ENCODE data around the gene NOL7. TPM values are rescaled to one million over a fixed set of nuclear protein-coding genes. Genes with fewer than 3 reads are reported as not detected.

Gene NOL7
- total RNA-seq, 1 donor from 2014 or later: 79.5 TPM

DNA sequence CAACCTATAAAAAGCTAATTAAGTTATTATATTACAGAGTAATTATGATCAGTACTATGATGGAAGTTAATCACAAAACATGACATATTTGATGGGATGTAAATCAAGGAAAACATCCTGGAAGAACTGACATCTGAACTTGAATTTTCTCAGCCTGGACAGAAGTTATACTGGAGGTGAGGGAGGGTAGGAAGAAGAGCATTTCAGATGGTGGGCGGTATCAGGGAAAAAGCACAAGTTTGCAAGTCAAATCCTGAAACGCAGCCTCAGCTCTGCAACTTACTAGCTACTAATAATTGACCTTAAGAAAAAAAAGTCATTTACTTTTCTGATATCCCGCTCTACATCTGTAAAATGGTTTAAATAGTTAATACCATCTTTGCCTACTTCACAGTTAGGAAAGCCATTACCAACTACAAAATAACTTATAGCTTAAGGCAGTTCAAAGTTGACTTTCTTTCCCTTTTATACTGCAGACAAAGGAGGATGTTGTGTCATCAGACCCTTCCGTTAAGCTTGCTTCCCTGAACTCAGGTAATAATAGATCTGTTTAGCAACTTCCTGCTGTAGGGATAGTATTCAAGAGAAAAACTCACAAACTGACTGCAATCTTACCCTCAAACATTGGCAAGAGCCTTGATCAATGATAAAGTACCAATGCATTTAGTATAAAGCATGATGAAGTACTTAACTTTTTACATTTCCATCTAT, 21.0 kb downstream of the NOL7 start:
- Histone ChIP-seq H3K79me2 (ENCODE audit: low read depth) (no peaks in the 10 kb centered on the region), H3K9me3 (ENCODE audit: low read depth) (no peaks in the 10 kb centered on the region), H3F3A (ENCODE audit: low read depth) (no peaks in the 10 kb centered on the region), H3K36me3 (peaks cover 28% of the 10 kb centered on the region), H3K4me2 (no peak overlapping the region), H2AFZ (replicated peaks) (no peak overlapping the region), H3K9ac (no peak overlapping the region), H3K27me3 (no peaks in the 10 kb centered on the region), H3K4me1 (no peaks in the 10 kb centered on the region), H4K20me1 (ENCODE audit: low read depth) (no peaks in the 10 kb centered on the region), H3K27ac (no peak overlapping the region), H3K4me3 (no peak overlapping the region)
- no peak overlapping the region for H3K27ac Mint-ChIP-seq
- H3K36me3 Mint-ChIP-seq: peaks cover 30% of the 10 kb centered on the region
- no peak for DNase-seq (ENCODE audit: low spot score)
- H3K27me3 Mint-ChIP-seq (ENCODE audit: insufficient read depth, low read depth): no peaks in the 10 kb centered on the region
- H3K4me3 Mint-ChIP-seq: no peak overlapping the region
- no peaks in the 10 kb centered on the region for H3K4me1 Mint-ChIP-seq
- TF ChIP-seq, protein P1, sequence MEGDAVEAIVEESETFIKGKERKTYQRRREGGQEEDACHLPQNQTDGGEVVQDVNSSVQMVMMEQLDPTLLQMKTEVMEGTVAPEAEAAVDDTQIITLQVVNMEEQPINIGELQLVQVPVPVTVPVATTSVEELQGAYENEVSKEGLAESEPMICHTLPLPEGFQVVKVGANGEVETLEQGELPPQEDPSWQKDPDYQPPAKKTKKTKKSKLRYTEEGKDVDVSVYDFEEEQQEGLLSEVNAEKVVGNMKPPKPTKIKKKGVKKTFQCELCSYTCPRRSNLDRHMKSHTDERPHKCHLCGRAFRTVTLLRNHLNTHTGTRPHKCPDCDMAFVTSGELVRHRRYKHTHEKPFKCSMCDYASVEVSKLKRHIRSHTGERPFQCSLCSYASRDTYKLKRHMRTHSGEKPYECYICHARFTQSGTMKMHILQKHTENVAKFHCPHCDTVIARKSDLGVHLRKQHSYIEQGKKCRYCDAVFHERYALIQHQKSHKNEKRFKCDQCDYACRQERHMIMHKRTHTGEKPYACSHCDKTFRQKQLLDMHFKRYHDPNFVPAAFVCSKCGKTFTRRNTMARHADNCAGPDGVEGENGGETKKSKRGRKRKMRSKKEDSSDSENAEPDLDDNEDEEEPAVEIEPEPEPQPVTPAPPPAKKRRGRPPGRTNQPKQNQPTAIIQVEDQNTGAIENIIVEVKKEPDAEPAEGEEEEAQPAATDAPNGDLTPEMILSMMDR (IDR thresholded peaks at IDR 0.05): no peak
- no peak for TF ChIP-seq EZH2phosphoT487 (IDR thresholded peaks at IDR 0.05)
- no peak for TF ChIP-seq EZH2 (IDR thresholded peaks at IDR 0.05)
- no peaks in the 10 kb centered on the region for H3K9me3 Mint-ChIP-seq

DNA sequence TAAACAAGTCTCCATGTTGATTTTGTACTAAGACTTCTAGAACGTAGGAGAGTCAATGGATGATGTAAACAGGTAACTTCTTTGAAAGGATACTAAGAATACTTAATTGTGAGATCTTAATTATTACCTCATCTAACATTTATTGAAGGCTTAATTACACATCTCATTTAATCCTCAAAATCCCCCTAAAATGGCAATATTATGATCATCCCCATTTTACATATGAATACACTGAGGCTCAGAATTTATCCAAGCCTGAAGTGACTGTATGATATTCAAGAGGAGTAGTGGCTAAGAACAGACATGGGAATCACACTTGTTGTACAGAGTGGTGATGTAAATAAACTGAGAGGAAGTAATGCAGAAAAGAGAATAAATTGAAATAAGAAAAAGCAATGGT, 22.9 kb downstream of the NOL7 start:
- Histone ChIP-seq H3K9ac (no peak overlapping the region), H3F3A (ENCODE audit: low read depth) (no peaks in the 10 kb centered on the region), H3K4me3 (no peak overlapping the region), H3K79me2 (ENCODE audit: low read depth) (no peaks in the 10 kb centered on the region), H3K9me3 (ENCODE audit: low read depth) (no peaks in the 10 kb centered on the region), H4K20me1 (ENCODE audit: low read depth) (peaks cover 4% of the 10 kb centered on the region), H3K36me3 (peaks cover 33% of the 10 kb centered on the region), H3K4me2 (no peak overlapping the region), H3K4me1 (no peaks in the 10 kb centered on the region), H3K27me3 (no peaks in the 10 kb centered on the region), H3K27ac (no peak overlapping the region), H2AFZ (replicated peaks) (no peak overlapping the region)
- Mint-ChIP-seq H3K27ac (no peak overlapping the region), H3K27me3 (ENCODE audit: insufficient read depth, low read depth) (no peaks in the 10 kb centered on the region), H3K4me1 (no peaks in the 10 kb centered on the region), H3K36me3 (peaks cover 20% of the 10 kb centered on the region), H3K9me3 (no peaks in the 10 kb centered on the region), H3K4me3 (no peak overlapping the region)
- TF ChIP-seq EZH2 (IDR thresholded peaks at IDR 0.05) (no peak), EZH2phosphoT487 (IDR thresholded peaks at IDR 0.05) (no peak)
- TF ChIP-seq, protein P1 (IDR thresholded peaks at IDR 0.05): no peak
- no peak for DNase-seq (ENCODE audit: low spot score)

DNA sequence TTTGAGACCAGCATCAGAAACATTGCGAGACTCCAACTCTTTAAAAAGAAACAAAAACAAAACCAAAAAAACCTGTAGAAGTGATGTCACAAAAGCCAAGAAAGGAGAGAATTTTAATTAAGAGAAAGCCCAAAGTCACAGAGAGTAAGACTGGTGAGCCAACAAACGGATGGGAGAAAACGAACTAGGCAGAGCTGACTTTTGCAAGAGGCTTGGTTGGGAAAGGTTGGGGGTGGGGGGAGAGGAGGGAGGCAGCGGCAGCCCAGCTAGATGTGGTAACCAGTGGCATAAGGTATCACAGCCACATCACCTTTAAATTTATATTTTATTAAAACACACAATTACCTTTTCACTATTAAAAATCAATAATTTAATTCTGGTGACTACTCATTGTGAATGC, 23.5 kb downstream of the NOL7 start:
- no peak overlapping the region for H3K4me3 Mint-ChIP-seq
- Histone ChIP-seq H3K79me2 (ENCODE audit: low read depth) (no peaks in the 10 kb centered on the region), H3K36me3 (peaks cover 30% of the 10 kb centered on the region), H3K4me2 (no peak overlapping the region), H3F3A (ENCODE audit: low read depth) (no peaks in the 10 kb centered on the region), H3K4me1 (no peaks in the 10 kb centered on the region), H3K4me3 (no peak overlapping the region), H3K27me3 (no peaks in the 10 kb centered on the region), H3K27ac (no peak overlapping the region), H3K9me3 (ENCODE audit: low read depth) (no peaks in the 10 kb centered on the region), H3K9ac (no peak overlapping the region), H2AFZ (replicated peaks) (no peak overlapping the region), H4K20me1 (ENCODE audit: low read depth) (peaks cover 4% of the 10 kb centered on the region)
- no peak for DNase-seq (ENCODE audit: low spot score)
- TF ChIP-seq EZH2 (IDR thresholded peaks at IDR 0.05) (no peak), EZH2phosphoT487 (IDR thresholded peaks at IDR 0.05) (no peak)
- TF ChIP-seq, protein P1 (IDR thresholded peaks at IDR 0.05): no peak
- no peak overlapping the region for H3K27ac Mint-ChIP-seq
- no peaks in the 10 kb centered on the region for H3K9me3 Mint-ChIP-seq
- H3K27me3 Mint-ChIP-seq (ENCODE audit: insufficient read depth, low read depth): no peaks in the 10 kb centered on the region
- H3K36me3 Mint-ChIP-seq: peaks cover 24% of the 10 kb centered on the region
- no peaks in the 10 kb centered on the region for H3K4me1 Mint-ChIP-seq

All from neural progenitor cell (in vitro differentiated cells).